ENCODE data around the gene CHRNE.
"Not testable (repeated sequence)": the region's sequence is repeated elsewhere in the genome, so short reads cannot be mapped to it uniquely, and the experiment has no call there.

CHRNE gene

DNA sequence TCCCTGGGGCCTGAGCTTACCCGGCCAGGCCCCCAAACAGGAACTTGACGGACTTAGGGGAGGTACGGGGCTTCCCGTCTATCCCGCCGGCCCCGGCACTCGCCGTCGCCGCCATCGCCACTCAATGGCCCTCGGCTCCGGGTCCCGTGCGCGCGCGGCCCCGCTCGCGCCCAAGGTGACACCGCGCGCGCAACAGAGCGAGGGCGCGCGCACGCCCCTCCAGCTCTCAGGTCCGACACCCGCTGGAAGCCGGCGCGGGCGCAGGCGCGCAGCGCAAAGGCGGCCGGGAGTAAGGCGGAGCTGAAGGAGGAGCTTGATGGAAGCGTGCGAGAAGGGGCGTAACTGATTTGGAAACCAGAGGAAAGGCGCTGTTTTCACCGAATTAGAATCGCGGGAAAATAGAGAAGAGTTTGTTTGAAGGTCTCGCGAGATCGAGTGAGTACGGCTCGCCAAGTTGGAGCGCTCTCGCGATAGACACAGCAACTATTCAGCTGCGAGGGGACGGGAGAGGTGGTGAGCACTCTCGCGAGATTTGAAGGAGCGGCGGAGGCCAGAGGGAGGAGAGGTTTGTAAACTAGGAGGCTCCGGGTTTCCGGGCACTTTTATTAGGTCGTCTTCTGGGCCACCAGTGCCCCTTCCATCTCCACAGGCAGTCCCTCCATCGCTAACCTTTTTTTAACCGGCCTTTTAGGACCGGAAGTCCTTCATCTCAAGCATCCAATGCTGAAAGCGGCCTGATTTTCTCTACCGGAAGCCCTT lies 37.1 kb upstream of the CHRNE start, which contains the start of the genes RNF167 and SLC25A11:
Gene RNF167 (plus strand): TSS at position 473 of the 759 bp plus-strand sequence. CDS start 642 bp downstream, outside the sequence.
Gene SLC25A11 (minus strand): TSS at position 251 of the 759 bp plus-strand sequence. CDS start 136 bp downstream, at position 115.
- DNase-seq (ENCODE audit: low spot score) = peak; percentile 99

DNA sequence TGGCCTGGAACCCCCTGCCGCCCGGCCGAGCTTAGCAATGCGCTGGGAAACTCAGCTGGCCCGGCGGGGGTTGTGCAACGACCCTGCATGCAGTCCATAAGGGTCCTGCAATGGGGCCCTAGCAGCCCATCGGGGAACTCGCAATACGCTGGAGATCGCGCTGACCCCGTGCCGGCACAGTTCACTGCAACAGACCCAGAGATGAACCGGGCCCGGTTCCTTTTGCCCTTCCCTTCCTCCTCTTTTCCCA lies 36.6 kb upstream of the CHRNE start:
- no peak for DNase-seq (ENCODE audit: low spot score)

DNA sequence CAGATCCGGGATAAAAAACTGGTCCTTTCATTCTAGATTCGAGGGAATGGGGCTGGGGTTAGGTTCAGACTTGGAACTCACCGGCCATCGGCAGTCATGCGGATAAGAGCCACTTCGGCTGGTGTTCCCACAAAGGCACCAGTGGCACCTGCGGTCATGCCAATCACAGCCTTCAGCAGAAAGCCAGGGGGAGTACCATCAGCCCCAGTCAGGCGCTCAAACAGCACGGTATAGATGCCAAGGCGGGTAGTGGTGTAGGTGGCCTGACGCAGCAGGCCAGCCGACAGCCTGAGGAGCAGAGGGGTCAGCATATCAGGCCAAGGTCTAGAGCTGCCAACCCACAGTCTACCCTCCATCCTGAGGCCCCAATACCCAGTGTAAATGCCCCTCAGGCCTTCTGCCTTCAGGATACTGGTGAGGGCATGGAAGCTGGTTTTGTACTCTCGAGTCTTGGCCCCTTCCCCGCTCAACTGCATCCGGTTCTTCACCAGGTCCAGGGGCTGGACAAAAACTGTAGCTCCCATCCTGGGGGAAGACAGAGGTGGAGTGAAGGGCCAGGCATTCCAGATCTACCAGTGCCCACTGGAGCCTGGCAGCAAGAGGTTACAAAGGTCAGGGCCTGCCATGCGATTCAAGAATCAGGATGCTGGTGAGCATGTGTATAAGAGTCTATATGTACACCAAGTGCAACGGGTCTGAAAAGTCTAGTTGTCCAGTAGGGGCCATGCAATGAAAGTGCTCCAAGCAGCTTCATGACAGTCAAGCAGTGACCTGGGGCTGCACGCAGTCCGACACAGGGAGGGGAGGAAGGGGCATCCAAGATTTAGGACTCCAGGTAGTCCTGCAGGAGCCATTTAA lies 36.0 kb upstream of the CHRNE start:
- DNase-seq (ENCODE audit: low spot score) = no peak

DNA sequence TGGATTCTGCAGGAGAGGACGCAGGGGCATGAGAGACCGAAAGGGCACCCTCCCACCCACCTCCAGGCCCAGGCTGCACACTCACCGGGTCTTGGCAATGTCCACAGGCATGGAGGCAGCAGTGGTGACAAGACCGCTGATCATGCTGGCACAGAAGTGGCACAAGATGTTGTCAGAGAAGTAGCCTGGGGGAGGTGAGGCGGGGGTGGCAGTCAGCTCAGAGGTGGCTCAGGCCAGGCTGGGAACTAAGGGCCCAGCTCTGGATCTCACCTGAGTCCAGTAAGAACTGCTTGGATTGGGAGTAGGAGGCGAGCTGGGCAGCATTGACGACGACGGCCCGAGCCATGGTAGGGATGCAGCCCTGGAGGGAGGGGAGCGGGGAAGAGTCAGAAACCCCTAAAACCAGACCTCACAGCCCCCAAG lies 35.2 kb upstream of the CHRNE start:
- DNase-seq (ENCODE audit: low spot score) = no peak

DNA sequence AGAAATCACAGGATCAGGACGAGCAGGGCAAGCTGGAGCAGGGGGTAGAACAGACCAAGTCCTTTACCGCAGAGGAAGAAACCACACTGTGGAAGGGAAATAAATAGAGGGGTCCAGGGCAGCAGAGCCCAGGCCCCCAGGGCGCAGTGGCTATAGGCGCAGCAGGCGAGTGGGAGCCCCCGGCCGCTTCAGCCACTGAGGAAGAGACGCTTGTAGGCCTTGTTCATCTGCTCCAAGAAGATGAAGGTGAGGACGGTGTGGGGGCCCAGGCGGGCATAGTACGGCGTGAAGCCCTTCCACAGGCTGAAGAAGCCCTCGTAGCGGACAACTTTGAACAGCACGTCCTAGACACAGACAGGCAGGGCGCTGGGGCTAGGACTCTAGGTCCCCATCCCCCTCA lies 34.7 kb upstream of the CHRNE start:
- no peak for DNase-seq (ENCODE audit: low spot score)

DNA sequence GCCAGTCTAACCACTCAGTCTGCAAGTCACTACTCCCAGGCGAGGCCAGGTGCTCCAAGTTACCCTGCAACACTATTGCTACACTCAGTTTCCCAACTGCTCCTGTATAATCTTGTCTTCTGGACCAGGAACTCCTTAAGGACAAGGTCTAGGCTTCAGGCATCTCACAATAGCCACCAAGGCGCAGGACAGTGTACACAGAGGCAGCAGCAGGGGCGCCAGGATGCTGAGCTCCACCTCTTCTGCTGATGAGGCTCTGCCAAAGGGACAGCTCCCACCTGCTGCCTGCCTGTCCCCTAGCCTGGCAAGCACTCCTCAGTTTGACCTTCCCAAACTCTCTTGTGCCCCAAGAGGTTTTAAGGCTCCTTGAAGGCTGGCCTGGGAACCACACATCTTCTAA lies 33.5 kb upstream of the CHRNE start:
- no peak for DNase-seq (ENCODE audit: low spot score)

DNA sequence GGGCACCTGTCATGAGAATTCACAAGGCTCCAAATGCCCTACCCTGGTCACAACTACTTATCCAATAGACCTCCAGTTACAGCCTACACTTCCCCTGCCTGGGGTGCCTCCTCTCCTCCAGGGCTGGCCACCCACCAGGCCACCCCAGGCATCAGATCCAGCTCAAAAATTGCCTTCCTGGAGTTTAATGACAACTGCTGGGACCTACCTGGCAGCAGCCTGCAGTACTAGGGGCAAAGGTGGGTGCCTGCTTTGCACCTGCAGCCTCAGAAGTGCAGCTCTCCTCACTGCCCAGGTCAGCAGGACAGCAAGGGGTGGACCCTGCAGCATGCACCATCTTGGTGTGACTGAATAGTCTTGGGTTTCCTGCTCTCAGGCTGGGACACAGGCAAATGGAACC lies 32.8 kb upstream of the CHRNE start:
- no peak for DNase-seq (ENCODE audit: low spot score)

DNA sequence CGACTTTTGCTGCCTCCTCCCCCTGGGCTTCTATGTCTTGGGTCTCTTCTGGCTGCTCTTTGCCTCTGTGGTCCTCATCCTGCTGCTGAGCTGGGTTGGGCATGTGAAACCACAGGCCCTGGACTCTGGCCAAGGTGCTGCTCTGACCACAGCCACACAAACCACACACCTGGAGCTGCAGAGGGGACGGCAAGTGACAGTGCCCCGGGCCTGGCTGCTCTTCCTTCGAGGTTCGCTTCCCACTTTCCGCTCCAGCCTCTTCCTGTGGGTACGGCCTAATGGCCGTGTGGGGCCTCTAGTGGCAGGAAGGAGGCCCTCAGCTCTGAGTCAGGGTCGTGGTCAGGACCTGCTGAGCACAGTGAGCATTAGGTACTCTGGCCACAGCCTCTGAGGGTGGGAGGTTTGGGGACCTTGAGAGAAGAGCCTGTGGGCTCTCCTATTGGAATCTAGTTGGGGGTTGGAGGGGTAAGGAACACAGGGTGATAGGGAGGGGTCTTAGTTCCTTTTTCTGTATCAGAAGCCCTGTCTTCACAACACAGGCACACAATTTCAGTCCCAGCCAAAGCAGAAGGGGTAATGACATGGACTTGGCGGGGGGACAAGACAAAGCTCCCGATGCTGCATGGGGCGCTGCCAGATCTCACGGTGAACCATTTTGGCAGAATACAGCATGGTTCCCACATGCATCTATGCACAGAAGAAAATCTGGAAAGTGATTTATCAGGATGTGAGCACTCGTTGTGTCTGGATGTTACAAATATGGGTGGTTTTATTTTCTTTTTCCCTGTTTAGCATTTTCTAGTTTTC lies 31.5 kb upstream of the CHRNE start:
- DNase-seq (ENCODE audit: low spot score) = peak; percentile 44

DNA sequence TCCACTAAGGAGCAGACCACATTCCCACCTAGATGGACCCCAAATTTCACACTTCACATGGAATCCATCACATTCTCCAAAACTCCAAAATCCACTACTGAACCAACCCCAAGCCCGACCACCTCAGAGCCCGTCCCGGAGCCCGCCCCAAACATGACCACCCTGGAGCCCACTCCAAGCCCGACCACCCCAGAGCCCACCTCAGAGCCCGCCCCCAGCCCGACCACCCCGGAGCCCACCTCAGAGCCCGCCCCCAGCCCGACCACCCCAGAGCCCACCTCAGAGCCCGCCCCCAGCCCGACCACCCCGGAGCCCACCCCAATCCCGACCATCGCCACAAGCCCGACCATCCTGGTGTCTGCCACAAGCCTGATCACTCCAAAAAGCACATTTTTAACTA lies 30.7 kb upstream of the CHRNE start:
- DNase-seq (ENCODE audit: low spot score) = no peak

DNA sequence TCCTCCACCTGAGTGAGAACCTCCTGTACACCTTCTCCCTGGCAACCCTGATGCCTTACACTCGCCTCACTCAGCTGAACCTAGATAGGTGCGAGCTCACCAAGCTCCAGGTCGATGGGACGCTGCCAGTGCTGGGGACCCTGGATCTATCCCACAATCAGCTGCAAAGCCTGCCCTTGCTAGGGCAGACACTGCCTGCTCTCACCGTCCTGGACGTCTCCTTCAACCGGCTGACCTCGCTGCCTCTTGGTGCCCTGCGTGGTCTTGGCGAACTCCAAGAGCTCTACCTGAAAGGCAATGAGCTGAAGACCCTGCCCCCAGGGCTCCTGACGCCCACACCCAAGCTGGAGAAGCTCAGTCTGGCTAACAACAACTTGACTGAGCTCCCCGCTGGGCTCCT lies 29.9 kb upstream of the CHRNE start:
- DNase-seq (ENCODE audit: low spot score) = no peak

DNA sequence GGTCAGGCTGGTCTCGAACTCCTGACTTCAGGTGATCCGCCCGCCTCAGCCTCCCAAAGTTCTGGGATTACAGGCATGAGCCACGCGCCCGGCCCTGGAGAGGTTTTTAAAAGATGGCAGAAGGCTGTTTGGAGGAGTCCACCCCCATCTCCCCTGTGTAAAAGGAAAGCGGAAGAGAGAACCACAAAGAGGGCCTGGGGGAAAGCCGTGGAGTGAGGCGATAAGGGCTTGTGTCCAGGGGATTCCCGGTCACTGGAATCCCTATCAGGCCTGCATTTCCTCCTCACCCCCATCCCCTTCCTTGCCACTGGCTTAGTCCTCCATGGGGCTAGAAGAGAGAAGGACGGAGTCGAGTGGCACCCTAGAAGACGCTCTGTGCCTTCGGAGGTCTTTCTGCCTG lies 29.1 kb upstream of the CHRNE start, which contains the start of gene GP1BA:
Gene GP1BA (plus strand): TSS at position 315 of the 400 bp plus-strand sequence. CDS start 328 bp downstream, outside the sequence.
- no peak for DNase-seq (ENCODE audit: low spot score)

DNA sequence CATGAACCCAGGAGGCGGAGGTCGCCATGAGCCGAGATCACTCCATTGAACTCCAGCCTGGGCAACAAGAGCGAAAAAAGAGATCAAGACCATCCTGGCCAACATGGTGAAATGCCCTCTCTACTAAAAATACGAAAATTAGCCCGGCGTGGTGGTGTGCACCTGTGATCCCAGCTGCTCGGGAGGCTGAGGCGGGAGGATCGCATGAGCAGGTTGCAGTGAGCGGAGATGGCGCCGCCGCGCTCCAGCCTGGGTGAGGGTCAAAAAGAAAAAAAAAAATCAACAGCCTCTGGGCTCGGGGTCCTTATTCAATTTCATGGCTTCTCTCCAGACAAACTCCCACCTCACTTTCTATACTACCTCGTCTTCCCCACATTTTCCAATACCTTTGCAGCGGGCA lies 26.0 kb upstream of the CHRNE start:
- DNase-seq (ENCODE audit: low spot score) = no peak

DNA sequence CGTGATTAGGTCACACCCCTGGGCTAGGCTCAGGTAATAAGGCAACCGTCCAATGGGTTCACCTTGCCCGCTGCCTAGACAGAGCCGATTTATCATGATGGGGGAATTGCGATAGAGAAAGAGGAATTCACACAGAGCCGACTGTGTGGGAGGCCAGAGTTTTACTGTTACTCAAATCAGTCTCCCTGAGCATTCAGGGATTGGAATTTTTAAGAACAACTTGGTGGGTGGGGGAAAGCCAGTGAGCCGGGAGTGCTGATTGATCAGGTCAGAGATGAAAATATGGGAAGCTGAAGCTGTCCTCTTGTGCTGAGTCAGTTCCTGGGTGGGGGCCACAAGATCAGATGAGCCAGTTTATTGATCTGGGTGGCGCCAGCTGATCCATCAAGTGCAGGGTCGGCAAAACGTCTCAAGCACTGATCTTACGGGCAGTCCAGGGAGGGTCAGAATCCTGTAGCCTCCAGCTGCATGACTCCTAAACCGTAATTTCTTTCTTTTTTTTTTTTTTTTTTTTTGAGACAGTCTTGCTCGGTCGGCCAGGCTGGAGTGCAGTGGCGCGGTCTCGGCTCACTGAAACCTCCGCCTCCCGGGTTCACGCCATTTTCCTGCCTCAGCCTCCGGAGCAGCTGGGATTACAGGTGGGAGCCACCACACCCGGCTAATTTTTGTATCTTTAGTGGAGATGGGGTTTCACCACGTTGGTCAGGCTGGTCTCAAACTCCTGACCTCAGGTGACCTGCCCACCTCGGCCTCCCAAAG lies 23.9 kb upstream of the CHRNE start:
- not testable (repeated sequence) for DNase-seq (ENCODE audit: low spot score)

DNA sequence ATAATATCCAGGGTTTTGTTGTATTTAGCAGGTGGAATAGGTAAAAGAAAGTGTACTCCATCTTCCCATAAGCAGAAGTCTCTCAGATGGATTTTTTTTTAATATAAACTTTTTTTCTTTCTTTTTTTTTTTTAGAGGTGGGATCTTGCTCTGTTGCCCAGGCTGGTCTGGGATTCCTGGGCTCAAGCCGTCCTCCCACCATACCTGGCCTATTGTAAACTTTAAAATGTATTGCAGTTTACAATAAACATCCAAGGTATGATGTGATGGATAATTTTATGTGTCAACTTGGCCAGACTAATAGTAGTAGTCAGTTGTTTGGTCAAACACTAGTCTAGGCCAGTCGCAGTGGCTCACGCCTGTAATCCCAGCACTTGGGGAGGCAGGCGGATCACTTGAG lies 18.4 kb upstream of the CHRNE start:
- DNase-seq (ENCODE audit: low spot score) = no peak

DNA sequence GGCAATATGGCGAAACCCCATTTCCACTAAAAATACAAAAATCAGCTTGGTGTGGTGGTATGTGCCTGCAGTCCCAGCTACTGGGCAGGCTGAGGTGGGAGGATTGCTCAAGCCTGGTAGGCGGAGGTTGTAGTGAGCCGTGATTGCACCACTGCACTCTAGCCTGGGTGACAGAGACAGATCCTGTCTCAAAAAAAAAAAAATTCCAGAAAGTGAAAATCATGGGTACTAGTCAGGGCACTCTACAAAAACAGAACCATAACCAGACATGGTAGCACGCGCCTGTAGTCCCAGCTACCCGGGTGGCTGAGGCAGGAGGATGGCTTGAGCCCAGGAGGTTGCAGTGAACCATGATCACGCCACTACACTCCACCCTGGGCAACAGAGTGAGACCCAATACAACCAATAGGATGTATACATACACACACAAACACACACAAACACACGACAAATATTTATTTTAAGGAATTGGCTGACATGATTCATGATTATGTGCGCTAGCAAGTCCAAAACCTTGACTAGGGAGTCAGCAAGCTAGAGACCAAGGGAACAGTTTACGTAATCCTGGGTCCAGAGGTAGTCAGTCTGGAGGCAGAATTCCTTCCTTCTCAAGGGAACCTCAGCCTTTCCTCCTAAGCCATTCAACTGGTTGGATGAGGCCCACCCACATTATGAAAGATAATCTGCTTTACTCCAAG lies 17.6 kb upstream of the CHRNE start:
- no peak for DNase-seq (ENCODE audit: low spot score)

DNA sequence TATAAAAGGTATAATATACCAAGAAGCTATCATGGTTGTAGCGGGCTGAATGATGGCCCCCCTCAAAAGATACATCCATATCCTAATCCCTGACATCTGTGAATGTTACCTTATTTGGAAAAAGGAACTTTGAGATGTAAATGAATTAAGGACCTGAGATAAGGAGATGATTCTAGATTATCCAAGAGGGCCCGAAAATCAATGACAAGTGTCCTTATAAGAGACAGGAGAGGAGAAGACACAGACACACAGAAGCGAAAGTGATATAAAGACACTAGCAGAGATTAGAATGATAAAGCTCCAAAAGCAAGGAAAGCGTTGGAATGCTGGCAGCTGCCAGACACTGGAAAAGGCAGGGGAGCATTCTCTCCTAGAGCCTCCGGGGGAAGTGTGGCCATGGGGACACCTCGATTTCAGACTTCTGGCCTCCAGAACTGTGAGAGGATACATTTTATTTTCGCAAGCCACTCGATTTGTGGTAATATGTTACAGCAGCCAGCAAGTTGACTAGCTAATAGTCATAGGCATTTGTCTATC lies 16.7 kb upstream of the CHRNE start:
- no peak for DNase-seq (ENCODE audit: low spot score)

DNA sequence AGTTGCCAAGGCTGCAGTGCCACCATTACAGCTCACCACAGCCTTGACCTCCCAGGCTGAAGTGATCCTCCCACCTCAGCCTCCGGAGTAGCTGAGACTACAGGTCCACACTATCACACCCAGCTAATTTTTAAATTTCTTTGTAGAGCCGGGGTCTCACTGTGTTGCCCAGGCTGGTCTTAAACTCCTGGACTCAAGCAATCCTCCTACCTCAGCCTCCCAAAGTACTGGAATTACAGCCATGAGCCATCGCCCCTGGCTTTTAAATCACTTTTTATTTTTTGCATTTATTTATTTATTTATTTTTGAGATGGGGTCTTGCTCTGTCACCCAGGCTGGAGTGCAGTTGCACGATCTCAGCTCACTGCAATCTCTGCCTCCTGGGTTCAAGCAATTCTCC lies 11.7 kb upstream of the CHRNE start:
- not testable (repeated sequence) for DNase-seq (ENCODE audit: low spot score)

DNA sequence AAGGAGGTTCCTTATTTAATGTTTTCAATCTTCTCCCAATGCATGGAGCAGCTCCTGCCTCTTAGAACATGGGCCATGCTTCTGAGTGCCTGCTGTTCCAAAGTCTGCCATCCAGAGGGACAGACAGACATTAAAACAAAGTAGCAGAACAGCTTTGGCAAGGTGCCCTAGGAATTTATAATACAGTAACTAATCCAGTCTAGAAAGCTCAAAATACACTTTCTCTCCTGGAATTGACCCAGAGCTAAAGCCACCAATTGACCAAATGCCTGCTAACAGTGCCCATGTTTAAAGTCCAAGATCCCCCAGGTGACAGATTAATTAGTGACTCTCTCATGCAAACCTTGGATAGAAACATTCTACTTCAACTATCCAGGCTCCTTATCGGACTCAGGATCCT lies 11.1 kb upstream of the CHRNE start:
- peak; percentile 24 for DNase-seq (ENCODE audit: low spot score)

DNA sequence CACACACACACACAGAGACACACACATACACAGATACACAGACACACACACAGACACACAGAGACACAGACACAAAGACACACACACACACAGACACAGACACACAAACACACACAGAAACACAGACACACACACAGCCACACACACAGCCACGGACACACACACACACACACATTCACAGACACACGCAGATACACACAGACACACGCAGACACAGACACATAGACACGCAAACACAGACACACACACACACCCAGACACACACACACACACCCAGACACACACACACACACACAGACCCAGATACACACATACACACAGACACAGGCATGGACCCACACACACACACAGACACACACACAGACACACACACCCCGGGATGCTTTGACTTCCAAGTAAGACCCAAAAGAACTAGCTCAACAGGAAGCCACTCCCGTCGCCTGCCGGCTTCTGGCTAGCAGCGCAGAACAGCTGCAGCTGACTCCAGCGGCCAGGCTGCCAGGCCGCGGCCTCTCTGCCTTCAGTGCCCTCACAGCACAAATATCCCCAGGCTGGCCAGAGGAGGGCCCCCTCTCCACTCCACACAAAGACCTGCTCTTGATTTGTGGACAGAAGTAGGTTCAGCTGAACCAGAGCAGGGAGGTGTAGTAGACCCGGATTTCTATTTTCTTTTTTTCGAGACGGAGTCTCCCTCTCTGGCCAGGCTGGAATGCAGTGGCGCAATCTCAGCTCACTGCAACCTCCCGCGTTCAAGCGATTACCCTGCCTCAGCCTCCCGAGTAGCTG lies 6.0 kb upstream of the CHRNE start:
- peak; percentile 40 for DNase-seq (ENCODE audit: low spot score)

DNA sequence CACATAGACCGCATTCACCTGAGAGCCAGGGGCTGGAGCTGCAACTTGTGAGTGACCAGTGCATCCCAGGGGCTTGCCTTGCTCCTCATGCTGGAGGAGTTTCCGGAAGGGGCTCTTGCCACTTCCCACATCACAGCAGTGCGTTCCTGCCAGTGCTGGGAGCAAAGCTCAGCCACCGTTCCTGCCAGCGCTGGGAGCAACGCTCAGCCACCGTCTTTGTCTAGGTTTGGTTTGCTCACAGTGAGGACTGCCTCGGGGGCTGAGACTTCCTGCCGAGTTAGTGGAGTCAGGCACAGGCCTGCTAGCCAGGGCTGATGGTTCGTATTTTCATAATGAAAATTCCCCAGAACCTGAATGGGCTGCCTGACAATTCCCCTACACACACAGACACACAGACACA lies 5.4 kb upstream of the CHRNE start:
- no peak for DNase-seq (ENCODE audit: low spot score)

Measured in LoVo (cell line).